Naive thymus-derived CD4-positive, alpha-beta T cell (primary cell): Measurements from ENCODE around the gene NCOR2. TPM values are rescaled to one million over a fixed set of nuclear protein-coding genes. Genes with fewer than 3 reads are reported as not detected.

Experiments
- ATAC-seq: fragments of 150-1000 bp; cut with Tn5 transposase; 2 replicates; pipeline ENCODE4 v1.10.0; 2021; ENCODE audit warnings: mild to moderate bottlenecking, moderate library complexity
- CTCF ChIA-PET: fragments of 350-600 bp; sonication (Branson Sonifier 250); formaldehyde crosslinking; loops from one replicate; lab custom pipeline; 2021; ENCODE audit warnings: antibody characterized with exemption; lab: Charles Lee
- POLR2A ChIA-PET: fragments of 350-600 bp; sonication (Branson Sonifier 250); formaldehyde crosslinking; loops from one replicate; lab custom pipeline; 2021; ENCODE audit warnings: antibody characterized with exemption, inconsistent platforms; lab: Charles Lee
- DNase-seq, 9 donors: peaks; one replicate each; pipeline versions ENCODE4 v3.0.0 to v3.0.0-alpha.2; 2020 to 2022; ENCODE audit warnings: mixed read lengths in 1 of 9
- H3K27ac ChIP-seq: one replicate; pipeline ENCODE4 v1.7.0; 2013; ENCODE audit warnings: mild to moderate bottlenecking, low read depth, low read length, moderate library complexity
- H3K27me3 ChIP-seq, 2 donors: one replicate each; pipeline ENCODE4 v1.7.0; 2013; ENCODE audit warnings: low read length in 2 of 2, mild to moderate bottlenecking in 2 of 2, moderate library complexity in 2 of 2; ENCODE audit not compliant: control insufficient read depth in 2 of 2, insufficient read depth in 2 of 2
- H3K36me3 ChIP-seq, 3 experiments: 1 replicate in 2 of 3; 2 replicates in 1 of 3; pipeline ENCODE4 v1.7.0; 2013; ENCODE audit warnings: low read length in 3 of 3, mild to moderate bottlenecking in 3 of 3, moderate library complexity in 1 of 3; ENCODE audit not compliant: insufficient read depth in 3 of 3, control insufficient read depth in 2 of 3
- H3K4me1 ChIP-seq, 2 donors: one replicate each; pipeline ENCODE4 v1.7.0; 2013; ENCODE audit warnings: low read length in 2 of 2, mild to moderate bottlenecking in 2 of 2, moderate library complexity in 1 of 2; ENCODE audit not compliant: control insufficient read depth in 2 of 2, insufficient read depth in 2 of 2
- H3K4me3 ChIP-seq: 2 replicates; pipeline ENCODE4 v1.7.0; 2013; ENCODE audit warnings: mild to moderate bottlenecking, low read length
- H3K9me3 ChIP-seq, 3 experiments: 1 replicate in 2 of 3; 2 replicates in 1 of 3; pipeline ENCODE4 v1.7.0; 2013; ENCODE audit warnings: low read length in 3 of 3; ENCODE audit not compliant: control insufficient read depth in 2 of 3
- H3K27ac Mint-ChIP-seq, 9 donors: one replicate each; pipeline ENCODE4 v1.8.0; 2020 to 2022; ENCODE audit warnings: mixed read lengths in 9 of 9, mild to moderate bottlenecking in 8 of 9, moderate library complexity in 5 of 9, inconsistent platforms in 2 of 9
- H3K27me3 Mint-ChIP-seq, 5 donors: one replicate each; pipeline ENCODE4 v1.8.0; 2021 to 2022; ENCODE audit warnings: mixed read lengths in 5 of 5, mild to moderate bottlenecking in 1 of 5
- H3K36me3 Mint-ChIP-seq, 5 donors: one replicate each; pipeline ENCODE4 v1.8.0; 2020 to 2022; ENCODE audit warnings: mixed read lengths in 5 of 5, mild to moderate bottlenecking in 3 of 5, inconsistent platforms in 1 of 5
- H3K4me1 Mint-ChIP-seq, 7 donors: one replicate each; pipeline ENCODE4 v1.8.0; 2020 to 2022; ENCODE audit warnings: mixed read lengths in 7 of 7, mild to moderate bottlenecking in 3 of 7, inconsistent platforms in 1 of 7
- H3K4me3 Mint-ChIP-seq, 10 donors: one replicate each; pipeline ENCODE4 v1.8.0; 2020 to 2022; ENCODE audit warnings: mild to moderate bottlenecking in 10 of 10, mixed read lengths in 10 of 10, moderate library complexity in 6 of 10, inconsistent platforms in 2 of 10
- H3K9me3 Mint-ChIP-seq, 11 donors: one replicate each; pipeline ENCODE4 v1.8.0; 2020 to 2022; ENCODE audit warnings: mixed read lengths in 11 of 11, mild to moderate bottlenecking in 4 of 11, inconsistent platforms in 1 of 11, moderate library complexity in 1 of 11
- intact Hi-C, 2 donors: fragments of 100-400 bp; cut with micrococcal nuclease; formaldehyde crosslinking; loops; one replicate each; pipeline ENCODE4 v1.15.1; 2023
- polyA plus RNA-seq, 2 donors: library from polyadenylated mRNA; unstranded; fragments of 300-500 nt; fragmentation: Illumina TruSeq; gene quantifications; one replicate each; pipeline ENCODE4 v1.2.3, GENCODE V29; 2021
- total RNA-seq, 6 experiments: library from RNA in 5 of 6; stranded (reverse) in 5 of 6; gene quantifications; 1 replicate in 5 of 6; 2 replicates in 1 of 6; pipeline ENCODE4 v1.2.3 and lab custom pipeline; 2021 to 2026

Gene NCOR2
- total and polyA plus RNA-seq, 7 experiments from 2014 or later: 5.3 to 194 (median 109) TPM

DNA sequence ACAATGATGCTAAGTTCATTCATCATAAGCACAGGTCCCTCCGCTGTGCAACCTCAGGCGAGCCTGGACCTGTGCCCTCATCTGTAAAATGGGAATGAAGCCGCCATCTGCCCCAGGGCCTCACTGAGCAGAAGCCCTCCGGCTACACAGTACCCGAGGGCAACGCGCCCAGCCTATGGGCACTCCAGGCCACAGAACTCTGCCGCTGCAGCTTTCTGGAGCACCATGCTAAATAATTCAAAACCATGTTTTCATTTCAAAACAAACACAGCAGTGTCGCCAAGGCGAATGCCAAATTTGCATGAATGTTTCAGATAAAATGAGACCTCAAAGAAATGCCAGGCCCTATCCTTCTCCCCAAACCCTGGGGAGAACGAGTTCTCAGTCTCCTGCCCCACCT lies 4.0 kb downstream of the NCOR2 start:
- peaks cover 6 to 11% of the 10 kb centered on the region in 2 donors for H3K4me1 ChIP-seq
- H3K4me3 ChIP-seq: no peak overlapping the region
- H3K27me3 Mint-ChIP-seq: no peaks in the 10 kb centered on the region
- H3K27me3 ChIP-seq: no peaks in the 10 kb centered on the region
- H3K36me3 Mint-ChIP-seq: peaks cover 0 to 7% (median 0%) of the 10 kb centered on the region in 5 donors
- ATAC-seq (no peak), DNase-seq (no peak)
- ChIA-PET POLR2A (interaction anchor here (0.9 kb wide), 1 partner anchor 9 kb away, joined by 4 read pairs; no protein-coding TSS in a partner anchor), CTCF (interaction anchor here (0.6 to 1.3 kb wide), 2 partner anchors 9 to 225 kb away, joined by 3 read pairs; no protein-coding TSS in a partner anchor)
- H3K36me3 ChIP-seq: peaks cover 0 to 11% (median 0%) of the 10 kb centered on the region in 3 experiments
- no peak overlapping the region for H3K27ac ChIP-seq
- intact Hi-C loops: no loop called here
- no peaks in the 10 kb centered on the region for H3K9me3 Mint-ChIP-seq
- H3K27ac Mint-ChIP-seq: peak overlapping the region in 4 of 9 donors; percentile 11 to 67 (median 50)
- peaks cover 13 to 71% (median 53%) of the 10 kb centered on the region in 7 donors for H3K4me1 Mint-ChIP-seq
- no peaks in the 10 kb centered on the region for H3K9me3 ChIP-seq
- peak overlapping the region in 6 of 10 donors; percentile 25 to 93 (median 52) for H3K4me3 Mint-ChIP-seq

DNA sequence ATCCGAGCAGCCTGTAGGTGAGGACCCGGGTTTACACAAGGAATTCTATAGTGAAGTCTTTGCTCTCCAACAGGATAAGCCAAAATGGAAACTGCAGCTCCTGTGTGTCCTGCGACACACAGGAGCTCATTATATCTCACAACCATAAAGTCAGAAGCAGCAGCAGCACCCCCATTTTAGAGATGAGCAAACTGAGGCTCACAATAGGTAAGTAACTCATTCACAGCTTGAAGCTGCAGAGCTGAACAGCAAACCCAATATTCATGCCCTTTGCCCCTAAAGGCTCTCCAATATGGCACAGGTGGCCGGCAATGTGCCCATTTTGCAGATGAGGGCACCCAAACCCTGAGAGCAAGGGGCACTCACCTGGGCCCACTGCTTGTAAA lies 4.6 kb downstream of the NCOR2 start:
- H3K36me3 Mint-ChIP-seq: peaks cover 0 to 7% (median 0%) of the 10 kb centered on the region in 5 donors
- peaks cover 10 to 66% (median 49%) of the 10 kb centered on the region in 7 donors for H3K4me1 Mint-ChIP-seq
- ChIA-PET CTCF (interaction anchor here (0.6 kb wide), 2 partner anchors 120 to 225 kb away, joined by 3 read pairs; no protein-coding TSS in a partner anchor), POLR2A (no interaction called here)
- intact Hi-C loops: no loop called here
- Histone ChIP-seq H3K9me3 (no peaks in the 10 kb centered on the region), H3K4me3 (no peak overlapping the region), H3K27me3 (no peaks in the 10 kb centered on the region), H3K36me3 (peaks cover 0 to 12% (median 0%) of the 10 kb centered on the region in 3 experiments), H3K27ac (no peak overlapping the region), H3K4me1 (peaks cover 6 to 11% of the 10 kb centered on the region in 2 donors)
- H3K9me3 Mint-ChIP-seq: no peaks in the 10 kb centered on the region
- no peaks in the 10 kb centered on the region for H3K27me3 Mint-ChIP-seq
- peak overlapping the region in 1 of 10 donors; percentile 38 for H3K4me3 Mint-ChIP-seq
- H3K27ac Mint-ChIP-seq: no peak overlapping the region
- ATAC-seq (no peak), DNase-seq (no peak)

DNA sequence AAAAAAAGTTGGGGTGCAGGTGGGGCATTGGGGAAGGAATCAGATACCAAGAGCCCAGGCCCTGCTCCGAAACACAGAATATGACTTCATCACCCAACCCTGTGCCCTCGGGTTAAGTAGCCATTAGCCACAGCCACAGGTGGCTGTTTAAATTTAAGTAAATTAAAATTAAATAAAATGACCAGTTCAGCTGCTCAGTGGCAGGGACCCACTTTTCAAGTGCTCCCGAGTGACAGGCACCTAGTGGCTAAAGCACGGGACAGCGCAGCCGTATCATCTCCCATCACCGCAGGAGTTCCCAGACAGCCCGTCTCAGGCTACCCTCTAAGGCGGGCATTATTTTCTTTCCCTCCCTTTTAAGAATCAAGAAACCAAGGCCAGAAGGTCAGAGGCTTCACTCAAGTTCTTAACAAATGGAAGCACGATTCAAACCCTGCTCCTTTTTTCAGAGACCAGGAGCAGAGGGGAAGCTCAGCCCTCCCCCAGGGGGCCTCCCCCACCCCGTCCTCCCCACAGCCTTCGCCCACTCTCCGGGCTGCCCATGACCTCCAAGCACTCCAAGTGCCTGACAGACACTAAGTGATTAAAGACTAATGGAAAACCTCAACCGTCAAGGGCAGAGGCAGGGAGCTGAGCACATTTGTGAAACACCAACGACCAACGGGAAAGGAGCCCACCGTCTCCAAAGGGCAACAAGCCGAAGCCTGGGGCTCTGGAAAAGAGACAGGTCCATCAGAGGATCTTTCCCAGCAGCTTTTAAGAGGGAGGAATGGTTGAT lies 5.2 kb downstream of the NCOR2 start:
- H3K4me3 Mint-ChIP-seq: peak overlapping the region in 2 of 10 donors; percentile 32 to 38
- H3K4me1 Mint-ChIP-seq: peaks cover 10 to 67% (median 49%) of the 10 kb centered on the region in 7 donors

DNA sequence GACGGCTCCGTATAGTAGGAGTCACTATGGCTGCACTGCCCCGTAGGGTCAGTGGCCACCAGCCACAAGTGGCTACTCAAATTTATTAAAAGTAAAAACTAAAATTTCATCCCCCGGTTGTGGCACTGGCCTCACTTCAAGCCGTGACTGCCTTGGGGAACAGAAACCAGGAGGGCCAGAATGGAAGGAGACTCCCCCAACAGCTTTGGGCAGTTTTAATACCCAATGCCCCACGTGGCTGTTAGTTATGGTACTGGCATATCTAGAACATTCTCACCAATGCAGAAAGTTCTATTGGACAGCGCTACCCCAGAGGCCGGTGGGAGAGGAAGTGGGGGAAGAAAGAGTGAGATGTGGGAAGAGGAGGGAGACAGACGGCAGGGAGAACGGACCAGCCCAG lies 6.2 kb downstream of the NCOR2 start:
- H3K27ac Mint-ChIP-seq: peak overlapping the region in 2 of 9 donors; percentile 2 to 67
- Histone ChIP-seq H3K4me3 (no peak overlapping the region), H3K36me3 (peaks cover 0 to 7% (median 0%) of the 10 kb centered on the region in 3 experiments), H3K27me3 (no peaks in the 10 kb centered on the region), H3K9me3 (no peaks in the 10 kb centered on the region), H3K27ac (no peak overlapping the region), H3K4me1 (peaks cover 6 to 11% of the 10 kb centered on the region in 2 donors)
- peak overlapping the region in 1 of 10 donors; percentile 63 for H3K4me3 Mint-ChIP-seq
- intact Hi-C loops: no loop called here
- H3K27me3 Mint-ChIP-seq: no peaks in the 10 kb centered on the region
- POLR2A ChIA-PET: no interaction called here
- DNase-seq (no peak), ATAC-seq (no peak)
- H3K4me1 Mint-ChIP-seq: peaks cover 10 to 77% (median 55%) of the 10 kb centered on the region in 7 donors
- CTCF ChIA-PET: no interaction called here
- H3K9me3 Mint-ChIP-seq: no peaks in the 10 kb centered on the region
- peaks cover 0 to 7% (median 0%) of the 10 kb centered on the region in 5 donors for H3K36me3 Mint-ChIP-seq

More for the DNA sequence above, 5.2 kb downstream of the NCOR2 start:
- no peaks in the 10 kb centered on the region for H3K27me3 ChIP-seq
- H3K9me3 Mint-ChIP-seq: no peaks in the 10 kb centered on the region
- H3K27ac ChIP-seq: no peak overlapping the region
- ATAC-seq (no peak), DNase-seq (no peak)
- no peaks in the 10 kb centered on the region for H3K9me3 ChIP-seq
- peak overlapping the region in 2 of 9 donors; percentile 4 to 17 for H3K27ac Mint-ChIP-seq
- ChIA-PET POLR2A (no interaction called here), CTCF (interaction anchor here (0.6 kb wide), 1 partner anchor 121 kb away, joined by 3 read pairs; no protein-coding TSS in a partner anchor)
- H3K27me3 Mint-ChIP-seq: no peaks in the 10 kb centered on the region
- H3K36me3 ChIP-seq: peaks cover 0 to 12% (median 0%) of the 10 kb centered on the region in 3 experiments
- H3K36me3 Mint-ChIP-seq: peaks cover 0 to 7% (median 0%) of the 10 kb centered on the region in 5 donors
- H3K4me3 ChIP-seq: no peak overlapping the region
- intact Hi-C loops: no loop called here
- H3K4me1 ChIP-seq: peaks cover 6 to 11% of the 10 kb centered on the region in 2 donors

DNA sequence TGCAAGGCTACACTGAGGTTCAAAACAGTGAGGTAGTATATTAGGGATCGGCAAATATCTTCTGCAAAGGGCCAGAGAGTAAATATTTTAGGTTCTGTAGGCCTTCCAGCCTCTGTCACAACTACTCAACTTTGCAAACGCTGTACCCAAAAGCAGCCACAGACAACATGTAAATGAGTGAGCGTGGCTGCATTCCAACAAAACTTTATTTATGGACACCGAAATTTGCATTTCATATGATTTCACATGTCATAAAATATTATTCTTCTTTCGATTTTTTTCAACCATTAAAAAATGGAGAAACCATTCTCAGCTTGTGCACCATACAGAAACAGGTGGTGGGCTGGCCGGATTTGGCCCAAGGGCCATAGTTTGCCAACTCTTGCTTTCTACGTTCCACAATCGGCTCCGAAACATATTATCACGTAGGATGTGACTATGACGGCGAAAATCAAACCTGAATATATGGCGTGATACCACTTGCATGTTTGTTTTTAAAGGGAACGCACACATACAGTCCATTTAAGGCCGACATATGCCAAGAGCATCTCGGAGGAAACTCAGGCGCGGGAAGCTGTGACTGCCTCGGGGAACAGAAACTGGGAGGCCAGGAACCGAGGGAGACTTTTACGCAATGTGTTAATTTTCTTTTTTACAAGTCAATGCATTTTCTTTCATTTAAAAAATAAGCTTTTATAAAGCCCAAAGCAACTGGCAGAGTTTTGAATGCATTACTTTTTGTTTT lies 7.1 kb downstream of the NCOR2 start:
- Histone ChIP-seq H3K36me3 (peaks cover 0 to 5% (median 0%) of the 10 kb centered on the region in 3 experiments), H3K27me3 (no peaks in the 10 kb centered on the region), H3K4me3 (no peak overlapping the region), H3K9me3 (no peaks in the 10 kb centered on the region), H3K4me1 (peaks cover 0 to 5% of the 10 kb centered on the region in 2 donors), H3K27ac (no peak overlapping the region)
- Mint-ChIP-seq H3K4me1 (peaks cover 3 to 79% (median 58%) of the 10 kb centered on the region in 7 donors), H3K4me3 (no peak overlapping the region), H3K9me3 (no peaks in the 10 kb centered on the region), H3K27me3 (no peaks in the 10 kb centered on the region), H3K27ac (no peak overlapping the region), H3K36me3 (peaks cover 0 to 7% (median 0%) of the 10 kb centered on the region in 5 donors)
- no peak for DNase-seq
- POLR2A ChIA-PET: no interaction called here
- no peak for ATAC-seq
- intact Hi-C loops: no loop called here
- CTCF ChIA-PET: no interaction called here

DNA sequence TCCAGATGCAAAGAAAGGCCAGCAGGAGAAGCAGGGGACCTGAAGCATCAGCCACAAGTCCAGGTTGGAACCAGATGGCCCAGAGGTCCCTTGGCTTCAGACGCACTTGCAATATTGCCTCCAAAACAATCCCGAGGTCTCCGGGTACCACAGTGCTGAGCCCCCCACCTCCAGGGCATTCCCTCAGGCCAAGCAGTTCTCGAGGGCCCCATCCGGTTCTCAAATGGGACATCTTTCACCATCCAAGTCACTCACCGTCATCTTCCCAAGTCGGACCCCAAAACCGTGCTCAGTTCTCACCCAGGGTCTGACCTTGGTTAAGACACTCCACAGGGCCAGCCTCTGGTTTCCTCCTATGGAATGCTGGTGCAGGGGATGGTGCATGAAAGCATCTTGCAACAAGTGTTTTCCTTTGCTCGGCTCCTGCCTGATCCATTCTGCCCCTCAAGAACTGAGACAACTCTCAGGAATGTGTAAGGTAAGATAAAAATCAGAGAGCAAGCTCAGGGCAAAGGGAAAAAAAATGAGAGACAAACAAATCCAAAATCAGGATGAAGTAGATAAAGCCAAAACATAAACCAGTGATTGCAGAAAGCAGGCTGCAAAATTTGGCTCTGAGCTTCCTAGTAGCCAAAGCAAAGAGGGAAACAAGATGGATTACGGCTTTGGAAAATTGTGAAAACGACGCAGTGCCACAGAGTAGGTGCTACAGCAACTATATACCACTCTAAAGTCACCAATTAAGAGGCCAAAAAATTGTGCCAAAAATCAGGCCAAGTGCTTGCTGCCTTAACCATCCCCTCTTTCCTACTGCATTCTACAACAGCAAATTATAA lies 8.0 kb downstream of the NCOR2 start:
- Histone ChIP-seq H3K36me3 (peaks cover 0 to 5% (median 0%) of the 10 kb centered on the region in 3 experiments), H3K9me3 (no peaks in the 10 kb centered on the region), H3K27me3 (no peaks in the 10 kb centered on the region), H3K4me1 (peaks cover 0 to 8% of the 10 kb centered on the region in 2 donors), H3K27ac (no peak overlapping the region), H3K4me3 (no peak overlapping the region)
- no peaks in the 10 kb centered on the region for H3K9me3 Mint-ChIP-seq
- H3K4me1 Mint-ChIP-seq: peaks cover 7 to 80% (median 63%) of the 10 kb centered on the region in 7 donors
- intact Hi-C loops: no loop called here
- DNase-seq: no peak
- ChIA-PET POLR2A (no interaction called here), CTCF (no interaction called here)
- no peak overlapping the region for H3K4me3 Mint-ChIP-seq
- no peak for ATAC-seq
- no peak overlapping the region for H3K27ac Mint-ChIP-seq
- H3K27me3 Mint-ChIP-seq: no peaks in the 10 kb centered on the region
- H3K36me3 Mint-ChIP-seq: peaks cover 0 to 7% (median 0%) of the 10 kb centered on the region in 5 donors
